H1 (cell line): ENCODE results near the gene HNF1B.

ENCODE experiments used
- EP300 ChIP-seq, 2 experiments: IDR thresholded peaks; 1 replicate in 1 of 2; 2 replicates in 1 of 2; pipeline ENCODE4 v1.6.1; 2011 to 2012; ENCODE audit warnings: low read depth in 2 of 2, low read length in 2 of 2, mild to moderate bottlenecking in 2 of 2, borderline replicate concordance in 1 of 2, inconsistent platforms in 1 of 2, moderate library complexity in 1 of 2
- EZH2 ChIP-seq: fragments of 200-600 bp; sonication (generic); IDR thresholded peaks from 2 replicates; pipeline ENCODE4 v1.7.1; 2012; ENCODE audit warnings: low read depth, mild to moderate bottlenecking, moderate library complexity, low read length, inconsistent platforms; ENCODE audit not compliant: severe bottlenecking
- GABPA ChIP-seq: IDR thresholded peaks from 2 replicates; pipeline ENCODE4 v1.6.1; 2011; ENCODE audit warnings: mild to moderate bottlenecking, low read length, moderate library complexity, borderline replicate concordance; ENCODE audit not compliant: insufficient read depth
- POLR2A ChIP-seq, 2 experiments: IDR thresholded peaks; 1 replicate in 1 of 2; 2 replicates in 1 of 2; pipeline ENCODE4 v1.6.1; 2011; ENCODE audit warnings: low read depth in 2 of 2, low read length in 2 of 2, mild to moderate bottlenecking in 2 of 2; ENCODE audit errors: control extremely low read depth in 1 of 2
- POLR2AphosphoS5 ChIP-seq: IDR thresholded peaks from 2 replicates; pipeline ENCODE4 v1.6.1; 2011; ENCODE audit warnings: low read depth, low read length
- SIN3A ChIP-seq, 2 experiments: IDR thresholded peaks in 1 of 2; conservative IDR thresholded peaks in 1 of 2; 2 replicates each; pipeline ENCODE4 v1.6.1; 2011 to 2012; ENCODE audit warnings: low read length in 2 of 2, improper control_type of control experiment in 1 of 2, low read depth in 1 of 2, mild to moderate bottlenecking in 1 of 2
- TBP ChIP-seq: IDR thresholded peaks from 2 replicates; pipeline ENCODE4 v1.6.1; 2011; ENCODE audit warnings: low read depth, low read length, improper control_type of control experiment
- TF ChIP-seq, protein P1 (sequence below), 3 experiments: IDR thresholded peaks; 1 replicate in 2 of 3; 2 replicates in 1 of 3; pipeline versions ENCODE4 v1.5.1 to v1.6.1; 2011; ENCODE audit warnings: low read length in 3 of 3, mild to moderate bottlenecking in 3 of 3, inconsistent platforms in 2 of 3, low read depth in 1 of 3, moderate library complexity in 1 of 3; ENCODE audit not compliant: insufficient read depth in 1 of 3; ENCODE audit errors: control extremely low read depth in 1 of 3
- TF ChIP-seq, protein P2 (sequence below): IDR thresholded peaks from 2 replicates; pipeline ENCODE4 v1.6.1; 2012; ENCODE audit warnings: inconsistent platforms

DNA sequence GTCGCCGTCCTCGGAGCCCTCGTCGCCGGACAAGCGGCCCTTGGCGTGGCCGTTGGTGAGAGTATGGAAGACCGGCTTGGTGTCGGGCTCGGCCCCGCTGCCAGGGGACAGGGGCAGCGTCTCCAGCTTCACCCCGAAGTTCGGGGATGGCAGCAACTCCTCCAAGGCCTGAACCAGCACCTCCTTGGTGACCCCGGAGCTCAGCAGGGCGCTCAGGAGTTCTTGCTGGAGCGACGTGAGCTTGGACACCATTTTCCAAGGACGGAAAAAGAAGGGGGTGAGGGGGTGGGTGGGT lies 279 bp downstream of the HNF1B start:
- TF ChIP-seq, protein P1, sequence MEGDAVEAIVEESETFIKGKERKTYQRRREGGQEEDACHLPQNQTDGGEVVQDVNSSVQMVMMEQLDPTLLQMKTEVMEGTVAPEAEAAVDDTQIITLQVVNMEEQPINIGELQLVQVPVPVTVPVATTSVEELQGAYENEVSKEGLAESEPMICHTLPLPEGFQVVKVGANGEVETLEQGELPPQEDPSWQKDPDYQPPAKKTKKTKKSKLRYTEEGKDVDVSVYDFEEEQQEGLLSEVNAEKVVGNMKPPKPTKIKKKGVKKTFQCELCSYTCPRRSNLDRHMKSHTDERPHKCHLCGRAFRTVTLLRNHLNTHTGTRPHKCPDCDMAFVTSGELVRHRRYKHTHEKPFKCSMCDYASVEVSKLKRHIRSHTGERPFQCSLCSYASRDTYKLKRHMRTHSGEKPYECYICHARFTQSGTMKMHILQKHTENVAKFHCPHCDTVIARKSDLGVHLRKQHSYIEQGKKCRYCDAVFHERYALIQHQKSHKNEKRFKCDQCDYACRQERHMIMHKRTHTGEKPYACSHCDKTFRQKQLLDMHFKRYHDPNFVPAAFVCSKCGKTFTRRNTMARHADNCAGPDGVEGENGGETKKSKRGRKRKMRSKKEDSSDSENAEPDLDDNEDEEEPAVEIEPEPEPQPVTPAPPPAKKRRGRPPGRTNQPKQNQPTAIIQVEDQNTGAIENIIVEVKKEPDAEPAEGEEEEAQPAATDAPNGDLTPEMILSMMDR (IDR thresholded peaks at IDR 0.05; ENCODE audit: control extremely low read depth in 1 of 3, insufficient read depth in 1 of 3, low read depth in 1 of 3, low read length in 3 of 3): no peak
- TF ChIP-seq EZH2 (peak; percentile 27), EP300 (IDR thresholded peaks at IDR 0.05; ENCODE audit: borderline replicate concordance in 1 of 2, low read depth in 2 of 2, low read length in 2 of 2) (no peak), POLR2A (IDR thresholded peaks at IDR 0.05; ENCODE audit: control extremely low read depth in 1 of 2, low read depth in 2 of 2, low read length in 2 of 2) (no peak), POLR2AphosphoS5 (no peak), TBP (no peak), SIN3A (conservative IDR thresholded peaks at IDR 0.05 in 1 of 2, IDR thresholded peaks at IDR 0.05 in 1 of 2; ENCODE audit: low read depth in 1 of 2, low read length in 2 of 2) (no peak), GABPA (no peak)
- TF ChIP-seq, protein P2, sequence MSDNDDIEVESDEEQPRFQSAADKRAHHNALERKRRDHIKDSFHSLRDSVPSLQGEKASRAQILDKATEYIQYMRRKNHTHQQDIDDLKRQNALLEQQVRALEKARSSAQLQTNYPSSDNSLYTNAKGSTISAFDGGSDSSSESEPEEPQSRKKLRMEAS: no peak
